ENCODE results near the gene MIA.
"Not testable (repeated sequence)": the region's sequence is repeated elsewhere in the genome, so short reads cannot be mapped to it uniquely, and the experiment has no call there.

Gene MIA

GRCh38 chr19:40802300-40803169, 27.2 kb downstream of the MIA start:
- in situ Hi-C loops (cut with HindIII; ENCODE audit: low sequenced_read_pairs), result no loop called here

DNA sequence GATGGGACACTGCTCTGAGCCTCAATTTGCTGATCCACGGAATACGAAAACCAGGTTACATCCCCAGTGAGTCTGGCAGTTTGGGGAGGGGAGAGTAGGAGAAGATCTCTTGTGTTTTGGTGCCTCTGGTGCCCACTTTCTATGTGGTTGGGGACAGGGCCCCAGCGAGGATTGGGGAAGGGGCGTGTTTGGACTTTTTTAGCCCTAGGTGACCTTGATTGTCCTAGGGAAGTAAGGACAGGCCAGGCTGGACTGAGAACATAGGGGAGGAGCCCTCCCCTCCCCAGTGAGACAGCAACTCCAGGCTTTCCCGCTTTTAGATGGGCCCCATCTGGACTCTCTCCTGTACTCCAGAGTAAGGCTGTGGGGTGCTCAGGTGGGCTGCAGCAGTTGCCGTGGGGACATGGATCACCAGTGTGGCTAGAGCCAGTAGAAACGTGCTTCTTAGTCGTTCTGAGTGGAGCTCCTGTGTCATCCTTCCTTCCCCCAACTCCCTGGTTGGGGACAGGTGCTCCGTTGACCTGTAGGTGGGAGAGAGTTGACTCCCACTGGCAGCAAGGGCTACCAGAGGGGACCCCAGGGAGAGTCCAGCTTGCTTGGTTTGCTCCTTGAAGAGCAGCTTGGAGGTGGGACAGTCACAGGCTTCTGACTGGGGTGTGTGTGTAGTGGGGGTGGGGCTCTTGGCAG, 28.0 kb downstream of the MIA start:
- in situ Hi-C loops (cut with HindIII; ENCODE audit: low sequenced_read_pairs), result no loop called here

DNA sequence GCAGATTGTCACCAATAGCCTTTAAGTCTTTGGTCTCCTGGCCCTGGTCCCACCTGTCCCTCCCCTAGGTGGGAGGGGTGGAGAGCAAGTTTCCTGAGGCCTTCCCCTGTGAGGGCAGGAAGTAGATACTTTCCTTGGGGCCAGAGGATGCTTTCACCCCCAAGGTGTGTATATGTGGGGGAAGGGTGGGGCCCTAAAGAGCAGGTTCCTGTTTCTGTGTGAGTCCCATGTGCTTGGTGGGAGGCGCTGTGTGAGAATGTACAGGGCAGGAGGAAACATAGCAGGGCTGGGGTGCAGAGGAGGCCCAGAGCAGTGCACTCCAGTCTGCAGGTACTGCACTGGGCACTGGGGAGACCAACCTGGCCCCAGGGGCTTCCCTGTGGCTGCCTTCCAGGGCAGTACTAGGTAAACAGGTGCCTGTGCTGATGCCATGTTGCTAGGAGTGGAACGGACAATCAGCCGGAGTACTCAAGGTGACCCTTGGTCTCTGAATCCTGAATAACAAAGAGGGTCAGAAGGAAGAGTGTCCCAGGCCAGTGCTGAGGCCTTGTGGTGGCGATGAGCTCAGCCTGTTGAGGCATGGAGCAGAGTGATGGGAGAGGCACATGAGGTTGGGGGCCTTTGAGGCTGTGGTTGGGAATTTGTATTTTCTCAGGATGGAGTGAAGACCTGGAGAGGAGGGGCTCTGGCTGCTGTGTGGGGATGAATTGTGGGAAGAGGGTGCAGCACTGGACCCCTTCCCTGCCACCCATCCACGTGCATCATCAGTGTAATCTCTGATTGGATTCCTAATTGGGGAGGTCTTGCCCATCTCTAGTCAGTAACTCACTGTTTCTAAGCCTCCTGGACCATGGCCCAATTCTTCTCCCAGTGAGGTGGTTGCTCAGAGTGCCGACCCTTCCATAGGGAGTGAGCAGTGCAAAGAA, 28.8 kb downstream of the MIA start:
- in situ Hi-C loops (cut with HindIII; ENCODE audit: low sequenced_read_pairs), result no loop called here

DNA sequence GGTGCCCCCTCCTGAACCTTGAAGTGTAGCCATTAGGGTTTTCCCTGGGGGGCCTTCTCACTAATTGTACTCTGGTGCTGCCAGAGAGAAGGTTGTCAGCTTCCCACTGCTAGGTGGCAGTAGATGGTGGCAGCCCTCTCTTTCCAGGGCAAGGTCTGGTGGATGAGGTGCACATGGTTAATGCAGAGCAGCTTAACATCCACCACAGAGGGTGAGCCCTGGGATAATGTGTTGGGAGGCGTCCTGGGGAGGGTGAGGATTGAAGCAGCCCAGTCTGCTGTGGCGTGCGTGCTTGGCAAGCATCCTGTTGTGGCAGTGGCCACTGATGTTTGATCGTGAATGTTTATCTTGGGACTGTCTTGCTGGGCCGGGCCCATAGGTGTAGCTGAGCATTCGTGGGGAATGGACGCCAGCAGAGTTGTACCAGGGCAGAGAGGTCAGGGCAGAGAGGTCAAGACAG, 29.5 kb downstream of the MIA start:
- in situ Hi-C loops (cut with HindIII; ENCODE audit: low sequenced_read_pairs), result no loop called here

DNA sequence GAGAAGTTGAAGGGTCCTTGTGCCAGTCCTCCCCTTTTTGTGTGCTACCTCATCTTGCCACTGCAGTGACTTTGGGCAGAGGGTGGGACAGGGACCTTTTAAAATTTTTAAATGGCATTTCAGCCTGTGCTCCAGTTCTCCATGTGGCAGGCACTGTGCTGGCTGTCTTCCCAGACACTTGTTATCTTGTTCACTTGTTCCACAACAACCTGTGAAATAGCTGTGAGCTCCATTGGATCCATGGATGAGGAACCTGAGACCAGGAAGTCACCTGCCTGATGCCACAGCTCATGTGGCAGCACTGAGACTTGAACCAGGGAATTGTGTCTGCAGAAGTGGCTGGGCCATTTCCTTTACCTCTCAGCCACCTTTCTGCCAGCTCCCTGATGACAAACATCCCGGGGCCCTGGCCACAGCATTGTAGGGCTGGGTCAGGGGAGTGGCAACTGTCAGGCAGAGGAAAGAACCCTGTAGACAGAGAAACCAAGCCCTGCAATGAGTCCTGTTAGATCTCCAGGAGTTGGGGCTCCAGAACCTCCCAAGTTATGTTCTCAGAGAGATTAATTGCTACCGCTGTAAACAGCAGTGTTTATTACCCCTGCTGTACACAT, 30.0 kb downstream of the MIA start:
- in situ Hi-C loops (cut with HindIII; ENCODE audit: low sequenced_read_pairs), result no loop called here

- in situ Hi-C loops (cut with HindIII; ENCODE audit: low sequenced_read_pairs), result no loop called here
Measured at GRCh38 chr19:40806423-40807146, 31.3 kb downstream of the MIA start.

DNA sequence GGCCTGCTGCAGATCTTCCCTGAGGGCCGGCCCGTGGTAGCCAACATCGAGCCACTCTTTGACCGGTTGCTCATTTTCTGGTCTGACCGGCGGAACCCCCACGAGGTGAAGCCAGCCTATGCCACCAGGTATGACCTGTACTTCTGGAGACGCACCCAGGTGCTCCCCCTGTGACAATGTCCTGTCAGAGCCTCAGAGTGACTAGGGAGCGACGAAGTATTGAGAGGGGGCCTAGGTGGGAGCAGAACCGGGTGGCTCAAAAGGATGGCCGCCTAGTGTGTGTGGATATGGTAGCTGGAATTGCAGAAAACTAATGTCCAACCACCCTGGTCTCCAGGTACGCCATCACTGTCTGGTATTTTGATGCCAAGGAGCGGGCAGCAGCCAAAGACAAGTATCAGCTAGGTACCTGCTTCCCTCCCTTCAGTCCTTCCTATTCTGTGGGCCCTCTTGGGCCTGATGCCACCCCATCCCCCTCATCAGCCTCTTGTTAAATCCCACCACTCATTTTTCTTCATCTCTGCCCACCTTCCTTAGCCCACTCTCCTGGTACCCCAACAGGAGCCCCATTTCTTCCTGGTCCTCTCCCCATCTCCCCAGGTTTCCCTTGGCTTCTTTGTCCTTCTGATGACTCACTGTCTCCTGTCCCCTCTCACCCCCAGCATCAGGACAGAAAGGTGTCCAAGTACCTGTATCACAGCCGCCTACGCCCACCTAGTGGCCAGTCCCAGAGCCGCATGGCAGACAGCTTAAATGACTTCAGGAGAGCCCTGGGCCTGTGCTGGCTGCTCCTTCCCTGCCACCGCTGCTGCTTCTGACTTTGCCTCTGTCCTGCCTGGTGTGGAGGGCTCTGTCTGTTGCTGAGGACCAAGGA, 32.1 kb downstream of the MIA start:
- in situ Hi-C loops (cut with HindIII; ENCODE audit: low sequenced_read_pairs), result no loop called here

- in situ Hi-C loops (cut with HindIII; ENCODE audit: low sequenced_read_pairs), result no loop called here
Measured at GRCh38 chr19:40808021-40808325, 32.7 kb downstream of the MIA start.

DNA sequence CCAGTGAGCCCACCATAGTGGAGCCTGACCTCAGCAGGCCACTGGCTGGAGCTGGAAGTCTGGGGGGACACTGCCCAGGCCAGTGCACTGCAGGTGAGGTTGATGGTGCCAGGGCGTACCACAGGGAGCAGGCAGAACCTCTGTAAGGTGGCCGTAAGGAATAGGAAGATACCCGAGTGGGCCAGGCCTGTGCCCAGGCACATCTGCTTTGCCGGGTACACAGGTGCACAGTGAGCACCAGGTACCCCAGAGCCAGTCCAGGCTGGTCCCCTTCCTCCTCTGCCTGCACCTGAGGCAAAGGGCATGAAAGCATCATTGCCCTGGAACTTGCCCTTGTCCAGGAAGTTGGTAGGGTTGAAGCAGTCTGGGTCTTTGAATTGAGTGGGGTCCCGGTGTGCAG, 33.2 kb downstream of the MIA start:
- in situ Hi-C loops (cut with HindIII; ENCODE audit: low sequenced_read_pairs), result no loop called here

DNA sequence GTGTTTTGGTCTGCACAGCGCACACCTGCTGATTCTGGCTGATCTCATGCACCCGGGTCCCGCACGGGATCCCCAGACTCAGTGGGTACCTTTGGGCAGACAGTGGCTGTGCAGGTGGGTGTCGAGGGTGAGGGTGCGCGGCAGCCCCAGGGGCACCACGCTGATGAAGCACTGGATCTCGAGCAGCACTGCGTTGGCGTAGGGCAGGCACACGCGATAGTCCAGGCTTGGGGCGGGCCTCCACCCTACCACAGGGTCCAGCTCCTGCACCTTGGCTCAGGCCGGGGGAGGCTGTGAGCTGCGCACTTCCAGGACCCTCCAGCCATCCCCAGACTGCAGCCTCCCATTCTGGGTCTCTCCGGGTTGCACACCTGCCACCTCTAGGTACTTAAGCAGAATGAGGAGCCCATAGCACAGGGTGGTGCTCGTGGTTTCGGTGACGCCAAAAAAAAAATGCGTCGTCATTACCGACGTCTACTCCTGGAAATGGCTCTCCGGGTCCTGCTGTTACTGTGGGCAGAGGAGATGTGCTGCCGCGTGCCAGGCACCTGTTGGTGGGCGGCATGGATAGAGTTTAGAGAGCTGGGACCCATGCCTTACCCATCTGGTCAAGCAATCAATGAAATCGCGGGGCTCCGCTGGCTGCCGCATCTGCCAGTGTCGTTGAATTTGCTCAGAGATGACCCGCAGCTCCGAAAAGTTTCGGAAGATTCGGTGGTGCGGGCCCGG, 34.2 kb downstream of the MIA start:
- in situ Hi-C loops (cut with HindIII; ENCODE audit: low sequenced_read_pairs), result no loop called here

GRCh38 chr19:40810160-40810559, 34.8 kb downstream of the MIA start:
- in situ Hi-C loops (cut with HindIII; ENCODE audit: low sequenced_read_pairs), result no loop called here

GRCh38 chr19:40810649-40811408, 35.5 kb downstream of the MIA start:
- in situ Hi-C loops (cut with HindIII; ENCODE audit: low sequenced_read_pairs), result not testable (repeated sequence)

DNA sequence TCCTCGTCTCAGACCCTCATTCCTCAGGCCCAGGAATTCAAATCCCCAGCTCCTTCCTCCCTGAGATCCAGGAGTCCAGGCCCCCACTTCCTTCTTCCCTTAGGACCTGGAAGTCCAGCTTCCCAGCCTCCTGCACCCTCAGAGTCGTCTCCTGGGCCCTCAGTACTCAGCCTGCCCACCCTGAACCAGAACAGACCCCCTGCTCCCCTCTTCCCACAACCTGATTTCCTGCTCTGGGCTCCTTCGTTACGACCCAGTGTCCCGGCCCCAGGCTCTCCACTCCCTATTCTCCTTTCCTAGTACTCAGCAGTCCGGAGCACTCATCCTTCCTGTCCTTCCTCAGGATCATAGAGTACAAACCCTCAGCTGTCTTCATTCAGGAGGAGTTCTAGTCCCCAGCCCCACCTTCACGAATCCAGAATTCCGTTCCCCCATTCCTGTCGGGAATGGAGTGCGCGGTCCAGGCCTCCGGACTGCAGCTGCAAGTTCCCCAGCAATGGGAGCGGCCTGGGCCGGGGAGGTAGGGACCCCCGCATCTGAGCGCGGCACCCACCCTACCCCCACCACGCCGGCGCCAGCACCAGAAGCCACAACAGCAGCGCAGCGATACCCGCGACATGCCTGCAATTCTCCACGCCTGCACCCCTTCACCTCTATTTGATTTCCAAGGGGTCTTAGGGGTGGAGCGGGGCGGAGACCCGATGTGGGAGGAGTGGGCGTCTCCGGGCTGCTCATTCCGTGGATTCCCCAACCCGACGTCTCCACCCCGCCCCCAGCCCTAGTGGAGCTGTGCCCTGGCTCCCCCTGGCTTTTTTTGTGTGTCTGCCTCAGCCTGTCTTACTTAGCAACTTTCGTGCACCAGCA, 36.4 kb downstream of the MIA start:
- in situ Hi-C loops (cut with HindIII; ENCODE audit: low sequenced_read_pairs), result no loop called here

- in situ Hi-C loops (cut with HindIII; ENCODE audit: low sequenced_read_pairs), result not testable (repeated sequence)
Measured at GRCh38 chr19:40812571-40812970, 37.2 kb downstream of the MIA start.

GRCh38 chr19:40813182-40813581, 37.9 kb downstream of the MIA start:
- in situ Hi-C loops (cut with HindIII; ENCODE audit: low sequenced_read_pairs), result no loop called here

GRCh38 chr19:40815223-40815622, 39.9 kb downstream of the MIA start:
- in situ Hi-C loops (cut with HindIII; ENCODE audit: low sequenced_read_pairs), result no loop called here
